ENCODE data around the gene CCDC3. TPM values are rescaled to one million over a fixed set of nuclear protein-coding genes. Genes with fewer than 3 reads are reported as not detected.
"Not testable (repeated sequence)": the region's sequence is repeated elsewhere in the genome, so short reads cannot be mapped to it uniquely, and the experiment has no call there.

The CCDC3 gene
- total RNA-seq, 4 donors from 2014 or later, result 6.1 to 57.4 (median 21.6) TPM

DNA sequence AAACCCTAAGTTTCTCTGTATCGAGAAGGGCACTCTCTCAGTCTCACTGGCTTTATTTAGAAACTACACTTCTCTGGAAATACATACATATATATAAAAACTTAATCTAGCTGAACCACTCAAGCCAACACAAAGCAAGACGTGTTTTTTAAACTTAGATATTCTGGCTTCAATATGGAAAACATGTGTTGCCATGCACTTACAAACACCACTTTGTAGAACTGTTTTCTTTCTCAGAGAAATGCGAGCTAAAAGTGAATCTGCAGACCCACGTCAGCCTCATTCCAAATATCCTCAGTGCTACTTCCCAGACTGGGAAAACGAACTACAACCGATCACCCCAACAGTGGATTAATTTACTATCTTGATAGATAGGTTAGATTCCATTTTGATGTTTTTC is 1.7 kb downstream of the CCDC3 start:
- Histone ChIP-seq H3K36me3 (no peaks in the 10 kb centered on the region), H3K9me3 (no peaks in the 10 kb centered on the region), H3K4me1 (no peaks in the 10 kb centered on the region), H3K27ac (no peak overlapping the region), H3K27me3 (peaks cover 0 to 12% (median 3%) of the 10 kb centered on the region in 3 donors), H3K4me3 (no peak overlapping the region)
- no peak for ATAC-seq
- DNase-seq, result no peak
- in situ Hi-C loops (cut with MboI; ENCODE audit: low sequenced_read_pairs in 4 of 4), result no loop called here
- intact Hi-C loops (cut with DNase I; ENCODE audit: low total_unique reads), result no loop called here
- no peak for TF ChIP-seq CTCF (IDR thresholded peaks at IDR 0.05 in 4 of 5, conservative IDR thresholded peaks at IDR 0.05 in 1 of 5)
- TF ChIP-seq POLR2A (IDR thresholded peaks at IDR 0.05), result no peak

GRCh38 chr10:12995425-12995861 is 6.1 kb downstream of the CCDC3 start:
- no peak overlapping the region for H3K27ac ChIP-seq
- intact Hi-C loops (cut with DNase I; ENCODE audit: low total_unique reads) (no loop called here), in situ Hi-C loops (cut with MboI; ENCODE audit: low sequenced_read_pairs in 4 of 4) (no loop called here)
- H3K9me3 ChIP-seq, result no peaks in the 10 kb centered on the region
- H3K36me3 ChIP-seq, result no peaks in the 10 kb centered on the region
- ATAC-seq, result no peak
- no peak for DNase-seq
- H3K4me1 ChIP-seq, result no peaks in the 10 kb centered on the region
- no peak for TF ChIP-seq POLR2A (IDR thresholded peaks at IDR 0.05)
- no peak for TF ChIP-seq CTCF (IDR thresholded peaks at IDR 0.05 in 4 of 5, conservative IDR thresholded peaks at IDR 0.05 in 1 of 5)
- H3K4me3 ChIP-seq, result no peak overlapping the region
- H3K27me3 ChIP-seq, result peaks cover 0 to 5% (median 3%) of the 10 kb centered on the region in 3 donors

- TF ChIP-seq POLR2A (IDR thresholded peaks at IDR 0.05) (no peak), CTCF (IDR thresholded peaks at IDR 0.05 in 4 of 5, conservative IDR thresholded peaks at IDR 0.05 in 1 of 5) (no peak)
- Histone ChIP-seq H3K9me3 (no peaks in the 10 kb centered on the region), H3K4me3 (no peak overlapping the region), H3K27me3 (peaks cover 0 to 4% (median 0%) of the 10 kb centered on the region in 3 donors), H3K27ac (no peak overlapping the region), H3K4me1 (no peaks in the 10 kb centered on the region), H3K36me3 (no peaks in the 10 kb centered on the region)
- in situ Hi-C loops (cut with MboI; ENCODE audit: low sequenced_read_pairs in 4 of 4) (no loop called here), intact Hi-C loops (cut with DNase I; ENCODE audit: low total_unique reads) (no loop called here)
- ATAC-seq (no peak), DNase-seq (no peak)
Observed at GRCh38 chr10:12993595-12993994, 7.9 kb downstream of the CCDC3 start.

GRCh38 chr10:12985347-12985746 is 16.2 kb downstream of the CCDC3 start:
- no peaks in the 10 kb centered on the region for H3K36me3 ChIP-seq
- in situ Hi-C loops (cut with MboI; ENCODE audit: low sequenced_read_pairs in 4 of 4), result no loop called here
- H3K27ac ChIP-seq, result no peak overlapping the region
- TF ChIP-seq CTCF (IDR thresholded peaks at IDR 0.05 in 4 of 5, conservative IDR thresholded peaks at IDR 0.05 in 1 of 5) (no peak), POLR2A (IDR thresholded peaks at IDR 0.05) (no peak)
- intact Hi-C loops (cut with DNase I; ENCODE audit: low total_unique reads), result no loop called here
- H3K27me3 ChIP-seq, result no peaks in the 10 kb centered on the region
- ATAC-seq (no peak), DNase-seq (no peak)
- no peaks in the 10 kb centered on the region for H3K4me1 ChIP-seq
- H3K4me3 ChIP-seq, result no peak overlapping the region
- H3K9me3 ChIP-seq, result no peaks in the 10 kb centered on the region

- Histone ChIP-seq H3K4me1 (no peaks in the 10 kb centered on the region), H3K36me3 (no peaks in the 10 kb centered on the region), H3K9me3 (no peaks in the 10 kb centered on the region), H3K4me3 (no peak overlapping the region), H3K27me3 (no peaks in the 10 kb centered on the region), H3K27ac (no peak overlapping the region)
- ATAC-seq, result no peak
- no peak for TF ChIP-seq CTCF (IDR thresholded peaks at IDR 0.05 in 4 of 5, conservative IDR thresholded peaks at IDR 0.05 in 1 of 5)
- no peak for TF ChIP-seq POLR2A (IDR thresholded peaks at IDR 0.05)
- in situ Hi-C loops (cut with MboI; ENCODE audit: low sequenced_read_pairs in 4 of 4) (no loop called here), intact Hi-C loops (cut with DNase I; ENCODE audit: low total_unique reads) (no loop called here)
- DNase-seq, result no peak
Observed at GRCh38 chr10:12984165-12984747, 17.3 kb downstream of the CCDC3 start.

GRCh38 chr10:12983568-12983967 is 17.9 kb downstream of the CCDC3 start:
- in situ Hi-C loops (cut with MboI; ENCODE audit: low sequenced_read_pairs in 4 of 4); ATAC-seq; H3K4me1 ChIP-seq; H3K27ac ChIP-seq; H3K36me3 ChIP-seq; H3K4me3 ChIP-seq; DNase-seq; intact Hi-C loops (cut with DNase I; ENCODE audit: low total_unique reads); H3K27me3 ChIP-seq; H3K9me3 ChIP-seq: not testable (repeated sequence)
